ENCODE results near the gene PLA1A.

PLA1A gene

GRCh38 chr3:119630128-119630879 lies 32.6 kb downstream of the PLA1A start:
- H3K9ac ChIP-seq (ENCODE audit: low read length): no peak overlapping the region

GRCh38 chr3:119630880-119631329 lies 33.2 kb downstream of the PLA1A start:
- no peaks in the 10 kb centered on the region for H3K9me3 ChIP-seq (ENCODE audit: low read length)

More at GRCh38 chr3:119630128-119630879, 32.6 kb downstream of the PLA1A start:
- Histone ChIP-seq H4K20me1 (ENCODE audit: insufficient read depth, low read length) (no peaks in the 10 kb centered on the region), H3K4me1 (ENCODE audit: insufficient read depth, low read length, severe bottlenecking) (no peaks in the 10 kb centered on the region), H3K4me3 (ENCODE audit: low read depth, low read length, poor library complexity, severe bottlenecking) (no peak overlapping the region), H3K9me3 (ENCODE audit: low read length) (no peaks in the 10 kb centered on the region), H2AFZ (ENCODE audit: low read length) (no peak overlapping the region), H3K36me3 (ENCODE audit: insufficient read depth, low read length) (no peaks in the 10 kb centered on the region), H3F3A (ENCODE audit: insufficient read depth, low read length) (no peaks in the 10 kb centered on the region), H3K79me2 (ENCODE audit: insufficient read depth, low read length) (no peaks in the 10 kb centered on the region), H3K9me2 (ENCODE audit: low read depth, low read length) (no peaks in the 10 kb centered on the region), H3K4me2 (ENCODE audit: low read length) (no peak overlapping the region), H3K27ac (ENCODE audit: low read depth, low read length, poor library complexity, severe bottlenecking) (no peak overlapping the region), H3K27me3 (ENCODE audit: insufficient read depth, low read length) (0 out of 2 replicates have a peak, but pooled peaks cover 7% of the 10 kb centered on the region)
- TF ChIP-seq CTCF (IDR thresholded peaks at IDR 0.05; ENCODE audit: low read length) (no peak), EZH2 (IDR thresholded peaks at IDR 0.05; ENCODE audit: borderline replicate concordance, low read length) (no peak)

GRCh38 chr3:119631516-119631915 lies 33.8 kb downstream of the PLA1A start:
- Histone ChIP-seq H3K9me2 (ENCODE audit: low read depth, low read length) (no peaks in the 10 kb centered on the region), H3K79me2 (ENCODE audit: insufficient read depth, low read length) (no peaks in the 10 kb centered on the region), H3K9ac (ENCODE audit: low read length) (no peak overlapping the region), H3K9me3 (ENCODE audit: low read length) (no peaks in the 10 kb centered on the region), H3K27me3 (ENCODE audit: insufficient read depth, low read length) (0 out of 2 replicates have a peak, but pooled peaks cover 2% of the 10 kb centered on the region), H3K27ac (ENCODE audit: low read depth, low read length, poor library complexity, severe bottlenecking) (no peak overlapping the region), H4K20me1 (ENCODE audit: insufficient read depth, low read length) (no peaks in the 10 kb centered on the region), H3K4me2 (ENCODE audit: low read length) (no peak overlapping the region), H3K36me3 (ENCODE audit: insufficient read depth, low read length) (no peaks in the 10 kb centered on the region), H2AFZ (ENCODE audit: low read length) (no peak overlapping the region), H3F3A (ENCODE audit: insufficient read depth, low read length) (no peaks in the 10 kb centered on the region), H3K4me1 (ENCODE audit: insufficient read depth, low read length, severe bottlenecking) (no peaks in the 10 kb centered on the region), H3K4me3 (ENCODE audit: low read depth, low read length, poor library complexity, severe bottlenecking) (no peak overlapping the region)
- TF ChIP-seq CTCF (IDR thresholded peaks at IDR 0.05; ENCODE audit: low read length) (no peak), EZH2 (IDR thresholded peaks at IDR 0.05; ENCODE audit: borderline replicate concordance, low read length) (no peak)

More at GRCh38 chr3:119630880-119631329, 33.2 kb downstream of the PLA1A start:
- no peaks in the 10 kb centered on the region for H3F3A ChIP-seq (ENCODE audit: insufficient read depth, low read length)
- no peaks in the 10 kb centered on the region for H3K79me2 ChIP-seq (ENCODE audit: insufficient read depth, low read length)
- no peaks in the 10 kb centered on the region for H3K36me3 ChIP-seq (ENCODE audit: insufficient read depth, low read length)
- H3K4me3 ChIP-seq (ENCODE audit: low read depth, low read length, poor library complexity, severe bottlenecking): no peak overlapping the region
- 0 out of 2 replicates have a peak, but pooled peaks cover 7% of the 10 kb centered on the region for H3K27me3 ChIP-seq (ENCODE audit: insufficient read depth, low read length)
- TF ChIP-seq EZH2 (IDR thresholded peaks at IDR 0.05; ENCODE audit: borderline replicate concordance, low read length) (no peak), CTCF (IDR thresholded peaks at IDR 0.05; ENCODE audit: low read length) (no peak)
- no peaks in the 10 kb centered on the region for H4K20me1 ChIP-seq (ENCODE audit: insufficient read depth, low read length)
- no peak overlapping the region for H2AFZ ChIP-seq (ENCODE audit: low read length)
- H3K9me2 ChIP-seq (ENCODE audit: low read depth, low read length): no peaks in the 10 kb centered on the region
- no peak overlapping the region for H3K4me2 ChIP-seq (ENCODE audit: low read length)
- no peak overlapping the region for H3K27ac ChIP-seq (ENCODE audit: low read depth, low read length, poor library complexity, severe bottlenecking)
- H3K4me1 ChIP-seq (ENCODE audit: insufficient read depth, low read length, severe bottlenecking): no peaks in the 10 kb centered on the region
- H3K9ac ChIP-seq (ENCODE audit: low read length): no peak overlapping the region
